Caco-2 (cell line): ENCODE measurements around the gene DGKB. TPM values are rescaled to one million over a fixed set of nuclear protein-coding genes. Genes with fewer than 3 reads are reported as not detected.

Experiments
- BruUV-seq: library from RNA; stranded (reverse); fragments of 400-500 nt; replicated peaks from 2 replicates; lab custom pipeline; 2021; lab: Mats Ljungman, UMichigan
- CTCF ChIA-PET: fragments of 300-600 bp; sonication (Branson Sonifier 250); formaldehyde crosslinking; loops from one replicate; lab custom pipeline; 2022; ENCODE audit warnings: antibody characterized with exemption; lab: Charles Lee
- POLR2A ChIA-PET: fragments of 300-600 bp; sonication (Branson Sonifier 250); formaldehyde crosslinking; loops from one replicate; lab custom pipeline; 2022; ENCODE audit warnings: antibody characterized with exemption; lab: Charles Lee
- DNase-seq, 2 experiments: peaks; one replicate each; pipeline versions ENCODE4 v3.0.0 to v3.0.0-alpha.2; 2020 to 2022
- H3K27me3 ChIP-seq: replicated peaks from 2 replicates; pipeline ENCODE4 v1.6.0; 2011; ENCODE audit warnings: low read length; ENCODE audit not compliant: control insufficient read depth, insufficient read depth
- H3K36me3 ChIP-seq: 2 replicates; pipeline ENCODE4 v1.5.1; 2011; ENCODE audit warnings: low read length; ENCODE audit not compliant: control insufficient read depth, insufficient read depth
- H3K4me1 ChIP-seq: fragments of 250-450 bp; sonication (Bioruptor Pico); 2 replicates; pipeline ENCODE4 v1.5.1; 2020; ENCODE audit warnings: mild to moderate bottlenecking
- H3K4me3 ChIP-seq: 2 replicates; pipeline ENCODE4 v1.5.1; 2011; ENCODE audit warnings: low read depth, mild to moderate bottlenecking, control low read depth, low read length
- H3K9me3 ChIP-seq: fragments of 250-450 bp; sonication (Bioruptor Pico); 2 replicates; pipeline ENCODE4 v1.5.1; 2020; ENCODE audit warnings: mild to moderate bottlenecking, moderate library complexity
- H3K27ac Mint-ChIP-seq: one replicate; pipeline ENCODE4 v1.8.0; 2022; ENCODE audit warnings: mixed read lengths; ENCODE audit not compliant: unreplicated experiment
- H3K27me3 Mint-ChIP-seq: one replicate; pipeline ENCODE4 v1.8.0; 2022; ENCODE audit warnings: mixed read lengths; ENCODE audit not compliant: insufficient read depth, unreplicated experiment
- H3K36me3 Mint-ChIP-seq: one replicate; pipeline ENCODE4 v1.8.0; 2022; ENCODE audit warnings: mild to moderate bottlenecking, mixed read lengths; ENCODE audit not compliant: insufficient read depth, unreplicated experiment
- H3K4me1 Mint-ChIP-seq: one replicate; pipeline ENCODE4 v1.8.0; 2022; ENCODE audit warnings: low read depth, mixed read lengths; ENCODE audit not compliant: unreplicated experiment
- H3K4me3 Mint-ChIP-seq: one replicate; pipeline ENCODE4 v1.8.0; 2022; ENCODE audit warnings: mild to moderate bottlenecking, moderate library complexity, mixed read lengths; ENCODE audit not compliant: unreplicated experiment
- H3K9me3 Mint-ChIP-seq: one replicate; pipeline ENCODE4 v1.8.0; 2022; ENCODE audit warnings: mixed read lengths; ENCODE audit not compliant: unreplicated experiment
- intact Hi-C: fragments of 100-400 bp; cut with micrococcal nuclease; formaldehyde crosslinking; loops from one replicate; pipeline ENCODE4 v1.10.0; 2022; ENCODE audit not compliant: unreplicated experiment
- total RNA-seq: library from RNA; stranded (reverse); gene quantifications from 2 replicates; pipeline ENCODE4 v1.2.3, GENCODE V29; 2022
- TF ChIP-seq, protein P1 (sequence below), 2 experiments: fragments of 200-600 bp in 1 of 2; IDR thresholded peaks; 1 replicate in 1 of 2; 2 replicates in 1 of 2; pipeline versions ENCODE4 v1.5.1 to v1.8.0; 2011 to 2022; ENCODE audit warnings: antibody characterized with exemption in 1 of 2, control low read depth in 1 of 2, inconsistent platforms in 1 of 2, low read depth in 1 of 2, low read length in 1 of 2, mild to moderate bottlenecking in 1 of 2, moderate library complexity in 1 of 2; ENCODE audit not compliant: insufficient read depth in 1 of 2, severe bottlenecking in 1 of 2, unreplicated experiment in 1 of 2

The DGKB gene
- total RNA-seq, 1 experiment from 2014 or later: 0.39 TPM

DNA sequence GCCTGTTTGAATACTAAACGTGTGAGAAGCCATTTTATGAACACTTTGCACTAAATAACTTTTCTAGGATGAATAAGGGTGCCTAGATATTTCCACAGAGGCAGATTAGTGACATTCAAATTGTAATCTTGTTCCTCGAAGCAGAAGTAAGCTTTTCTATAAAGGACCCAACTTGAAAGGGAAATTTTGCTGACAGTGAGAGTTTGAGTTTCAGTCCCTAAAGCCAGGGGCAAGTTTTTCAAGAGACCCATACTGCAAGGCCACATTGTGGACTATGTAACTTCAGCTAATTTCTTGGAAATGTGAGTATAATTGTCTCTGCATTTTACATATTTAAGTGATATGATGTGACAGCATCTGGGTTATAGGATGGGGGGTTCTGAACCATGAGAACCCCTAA lies 525.8 kb downstream of the DGKB start:
- Mint-ChIP-seq H3K36me3 (no peaks in the 10 kb centered on the region), H3K27me3 (peaks cover 9% of the 10 kb centered on the region), H3K4me1 (no peaks in the 10 kb centered on the region), H3K4me3 (no peak overlapping the region), H3K9me3 (no peaks in the 10 kb centered on the region), H3K27ac (no peak overlapping the region)
- no peaks in the 10 kb centered on the region for H3K36me3 ChIP-seq
- BruUV-seq: no TSS peak
- H3K4me1 ChIP-seq: no peaks in the 10 kb centered on the region; the same call in 1 of the 2 replicates
- no peak for DNase-seq
- TF ChIP-seq, protein P1, sequence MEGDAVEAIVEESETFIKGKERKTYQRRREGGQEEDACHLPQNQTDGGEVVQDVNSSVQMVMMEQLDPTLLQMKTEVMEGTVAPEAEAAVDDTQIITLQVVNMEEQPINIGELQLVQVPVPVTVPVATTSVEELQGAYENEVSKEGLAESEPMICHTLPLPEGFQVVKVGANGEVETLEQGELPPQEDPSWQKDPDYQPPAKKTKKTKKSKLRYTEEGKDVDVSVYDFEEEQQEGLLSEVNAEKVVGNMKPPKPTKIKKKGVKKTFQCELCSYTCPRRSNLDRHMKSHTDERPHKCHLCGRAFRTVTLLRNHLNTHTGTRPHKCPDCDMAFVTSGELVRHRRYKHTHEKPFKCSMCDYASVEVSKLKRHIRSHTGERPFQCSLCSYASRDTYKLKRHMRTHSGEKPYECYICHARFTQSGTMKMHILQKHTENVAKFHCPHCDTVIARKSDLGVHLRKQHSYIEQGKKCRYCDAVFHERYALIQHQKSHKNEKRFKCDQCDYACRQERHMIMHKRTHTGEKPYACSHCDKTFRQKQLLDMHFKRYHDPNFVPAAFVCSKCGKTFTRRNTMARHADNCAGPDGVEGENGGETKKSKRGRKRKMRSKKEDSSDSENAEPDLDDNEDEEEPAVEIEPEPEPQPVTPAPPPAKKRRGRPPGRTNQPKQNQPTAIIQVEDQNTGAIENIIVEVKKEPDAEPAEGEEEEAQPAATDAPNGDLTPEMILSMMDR (IDR thresholded peaks at IDR 0.05; ENCODE audit: insufficient read depth in 1 of 2, low read depth in 1 of 2, low read length in 1 of 2, severe bottlenecking in 1 of 2, unreplicated experiment in 1 of 2): no peak
- ChIA-PET POLR2A (no interaction called here), CTCF (no interaction called here)
- H3K27me3 ChIP-seq: no peaks in the 10 kb centered on the region
- intact Hi-C loops: no loop called here
- no peaks in the 10 kb centered on the region for H3K9me3 ChIP-seq
- no peak overlapping the region for H3K4me3 ChIP-seq

GRCh38 chr7:14375998-14376397 lies 526.6 kb downstream of the DGKB start:
- Histone ChIP-seq H3K36me3 (no peaks in the 10 kb centered on the region), H3K9me3 (no peaks in the 10 kb centered on the region), H3K4me1 (no peaks in the 10 kb centered on the region; the same call in 1 of the 2 replicates), H3K27me3 (no peaks in the 10 kb centered on the region), H3K4me3 (no peak overlapping the region)
- TF ChIP-seq, protein P1 (IDR thresholded peaks at IDR 0.05; ENCODE audit: insufficient read depth in 1 of 2, low read depth in 1 of 2, low read length in 1 of 2, severe bottlenecking in 1 of 2, unreplicated experiment in 1 of 2): no peak
- no peaks in the 10 kb centered on the region for H3K9me3 Mint-ChIP-seq
- peaks cover 9% of the 10 kb centered on the region for H3K27me3 Mint-ChIP-seq
- intact Hi-C loops: no loop called here
- no TSS peak for BruUV-seq
- ChIA-PET POLR2A (no interaction called here), CTCF (no interaction called here)
- no peak overlapping the region for H3K4me3 Mint-ChIP-seq
- no peak for DNase-seq
- H3K27ac Mint-ChIP-seq: no peak overlapping the region
- no peaks in the 10 kb centered on the region for H3K36me3 Mint-ChIP-seq
- no peaks in the 10 kb centered on the region for H3K4me1 Mint-ChIP-seq

DNA sequence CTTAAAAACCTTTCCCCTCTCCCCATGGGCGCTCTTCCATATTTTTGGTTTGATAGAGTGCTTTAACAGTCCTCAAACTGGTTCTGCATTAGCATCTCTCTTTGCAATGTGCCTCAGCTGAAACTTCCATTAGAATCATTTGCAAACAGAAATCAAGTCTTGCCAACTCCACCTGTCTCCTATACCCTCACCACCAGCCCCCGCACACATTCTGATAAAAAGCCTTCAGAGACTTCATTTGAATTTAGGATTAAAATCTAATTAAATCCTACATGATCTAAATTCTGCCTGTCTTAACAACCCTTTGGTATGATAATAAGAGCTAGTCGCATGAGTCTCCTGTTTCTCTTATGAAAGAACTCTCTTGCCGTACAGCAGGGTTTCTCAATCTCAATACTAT lies 528.2 kb downstream of the DGKB start:
- Mint-ChIP-seq H3K27ac (no peak overlapping the region), H3K9me3 (no peaks in the 10 kb centered on the region), H3K36me3 (no peaks in the 10 kb centered on the region), H3K4me3 (no peak overlapping the region), H3K27me3 (peaks cover 9% of the 10 kb centered on the region), H3K4me1 (no peaks in the 10 kb centered on the region)
- no peaks in the 10 kb centered on the region for H3K36me3 ChIP-seq
- H3K4me1 ChIP-seq: no peaks in the 10 kb centered on the region
- POLR2A ChIA-PET: no interaction called here
- DNase-seq: no peak
- no peaks in the 10 kb centered on the region for H3K9me3 ChIP-seq
- CTCF ChIA-PET: no interaction called here
- TF ChIP-seq, protein P1 (IDR thresholded peaks at IDR 0.05; ENCODE audit: insufficient read depth in 1 of 2, low read depth in 1 of 2, low read length in 1 of 2, severe bottlenecking in 1 of 2, unreplicated experiment in 1 of 2): no peak
- no peak overlapping the region for H3K4me3 ChIP-seq
- H3K27me3 ChIP-seq: no peaks in the 10 kb centered on the region
- intact Hi-C loops: no loop called here
- no TSS peak for BruUV-seq
